ENCODE results near the gene REEP1. TPM values are rescaled to one million over a fixed set of nuclear protein-coding genes. Genes with fewer than 3 reads are reported as not detected.

REEP1 gene
- total and polyA plus RNA-seq, 2 of the 13 experiments (the other 11 are each of a cell fraction or from before 2014, with no cell fraction given), result 0.27 TPM; not detected in 1

DNA sequence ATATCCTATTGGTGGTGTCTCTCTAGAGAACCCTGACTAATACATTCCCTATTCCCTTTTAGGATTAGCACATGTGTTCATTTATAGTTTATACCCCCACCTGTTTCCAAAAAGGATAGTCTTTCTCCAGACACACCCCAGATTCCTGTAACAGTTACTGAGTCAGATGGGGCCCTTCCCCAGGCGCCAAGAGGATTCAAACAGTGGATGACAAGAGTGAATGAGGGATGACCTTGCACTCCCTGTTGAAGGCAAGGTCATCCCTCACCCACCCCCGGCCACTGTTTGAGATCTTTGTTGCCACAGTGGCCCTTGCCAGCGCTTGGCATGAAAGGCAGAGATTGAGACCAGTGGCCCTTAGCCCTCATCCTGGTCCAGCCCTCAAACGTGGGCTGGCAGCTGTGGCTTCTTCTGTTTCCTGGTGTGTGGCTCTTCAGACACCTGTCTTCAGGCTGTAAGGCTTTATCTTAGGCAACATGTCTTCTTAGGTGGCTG is 15.3 kb upstream of the REEP1 start:
- no peaks in the 10 kb centered on the region for H4K20me1 ChIP-seq (ENCODE audit: insufficient read depth, low read length)
- no peaks in the 10 kb centered on the region for H3K36me3 ChIP-seq (replicated peaks in 1 of 2; ENCODE audit: control insufficient read depth in 1 of 2, insufficient read depth in 2 of 2, low read length in 2 of 2)
- H3K4me2 ChIP-seq (ENCODE audit: low read depth, low read length), result no peak overlapping the region
- DNase-seq (ENCODE audit: low spot score) (no peak), ATAC-seq (no peak), FAIRE-seq (no peak)
- CTCF ChIA-PET (ENCODE audit: low intra/inter-chr PET ratio, low total read pairs), result no interaction called here
- peaks cover 7% of the 10 kb centered on the region; the same call in 1 of the 2 replicates for H3K4me1 ChIP-seq (ENCODE audit: insufficient read depth, low read length)
- H3K27me3 ChIP-seq (ENCODE audit: control insufficient read depth in 1 of 2, insufficient read depth in 2 of 2, low read length in 2 of 2), result peaks cover 0 to 20% of the 10 kb centered on the region in 2 experiments; a peak in 1 of 5 replicates
- intact Hi-C loops (cut with micrococcal nuclease; ENCODE audit: unreplicated experiment), result no loop called here
- WGBS (ENCODE audit: low lambda C conversion rate), result 8% methylated on average over 4 of the region's 4 CpGs
- H3K4me3 ChIP-seq (replicated peaks in 1 of 3; ENCODE audit: insufficient read depth in 1 of 3, low read depth in 2 of 3, low read length in 3 of 3), result no peak overlapping the region
- no peak overlapping the region for H3K27ac ChIP-seq (ENCODE audit: extremely low read length, insufficient read depth, low read length)
- BruUV-seq (replicated peaks), result no TSS peak
- H3K9ac ChIP-seq (ENCODE audit: insufficient read depth, low read depth, low read length), result no peak overlapping the region
- no peak overlapping the region for H2AFZ ChIP-seq (ENCODE audit: low read length)
- H3K79me2 ChIP-seq (ENCODE audit: insufficient read depth, low read length), result no peaks in the 10 kb centered on the region
- no peak for TF ChIP-seq SALL2 (CRISPR knock-in tag; IDR thresholded peaks at IDR 0.05)
- no peak for TF ChIP-seq CREB1 (IDR thresholded peaks at IDR 0.05)
- no peak for TF ChIP-seq CREB1 (CRISPR knock-in tag; IDR thresholded peaks at IDR 0.05)
- TF ChIP-seq TBL1XR1 (IDR thresholded peaks at IDR 0.05; ENCODE audit: borderline replicate concordance, low read length, partially characterized antibody), result no peak
- TF ChIP-seq, protein P1, sequence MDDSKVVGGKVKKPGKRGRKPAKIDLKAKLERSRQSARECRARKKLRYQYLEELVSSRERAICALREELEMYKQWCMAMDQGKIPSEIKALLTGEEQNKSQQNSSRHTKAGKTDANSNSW (CRISPR knock-in tag; IDR thresholded peaks at IDR 0.05; ENCODE audit: borderline replicate concordance), result no peak
- TF ChIP-seq, protein P2, sequence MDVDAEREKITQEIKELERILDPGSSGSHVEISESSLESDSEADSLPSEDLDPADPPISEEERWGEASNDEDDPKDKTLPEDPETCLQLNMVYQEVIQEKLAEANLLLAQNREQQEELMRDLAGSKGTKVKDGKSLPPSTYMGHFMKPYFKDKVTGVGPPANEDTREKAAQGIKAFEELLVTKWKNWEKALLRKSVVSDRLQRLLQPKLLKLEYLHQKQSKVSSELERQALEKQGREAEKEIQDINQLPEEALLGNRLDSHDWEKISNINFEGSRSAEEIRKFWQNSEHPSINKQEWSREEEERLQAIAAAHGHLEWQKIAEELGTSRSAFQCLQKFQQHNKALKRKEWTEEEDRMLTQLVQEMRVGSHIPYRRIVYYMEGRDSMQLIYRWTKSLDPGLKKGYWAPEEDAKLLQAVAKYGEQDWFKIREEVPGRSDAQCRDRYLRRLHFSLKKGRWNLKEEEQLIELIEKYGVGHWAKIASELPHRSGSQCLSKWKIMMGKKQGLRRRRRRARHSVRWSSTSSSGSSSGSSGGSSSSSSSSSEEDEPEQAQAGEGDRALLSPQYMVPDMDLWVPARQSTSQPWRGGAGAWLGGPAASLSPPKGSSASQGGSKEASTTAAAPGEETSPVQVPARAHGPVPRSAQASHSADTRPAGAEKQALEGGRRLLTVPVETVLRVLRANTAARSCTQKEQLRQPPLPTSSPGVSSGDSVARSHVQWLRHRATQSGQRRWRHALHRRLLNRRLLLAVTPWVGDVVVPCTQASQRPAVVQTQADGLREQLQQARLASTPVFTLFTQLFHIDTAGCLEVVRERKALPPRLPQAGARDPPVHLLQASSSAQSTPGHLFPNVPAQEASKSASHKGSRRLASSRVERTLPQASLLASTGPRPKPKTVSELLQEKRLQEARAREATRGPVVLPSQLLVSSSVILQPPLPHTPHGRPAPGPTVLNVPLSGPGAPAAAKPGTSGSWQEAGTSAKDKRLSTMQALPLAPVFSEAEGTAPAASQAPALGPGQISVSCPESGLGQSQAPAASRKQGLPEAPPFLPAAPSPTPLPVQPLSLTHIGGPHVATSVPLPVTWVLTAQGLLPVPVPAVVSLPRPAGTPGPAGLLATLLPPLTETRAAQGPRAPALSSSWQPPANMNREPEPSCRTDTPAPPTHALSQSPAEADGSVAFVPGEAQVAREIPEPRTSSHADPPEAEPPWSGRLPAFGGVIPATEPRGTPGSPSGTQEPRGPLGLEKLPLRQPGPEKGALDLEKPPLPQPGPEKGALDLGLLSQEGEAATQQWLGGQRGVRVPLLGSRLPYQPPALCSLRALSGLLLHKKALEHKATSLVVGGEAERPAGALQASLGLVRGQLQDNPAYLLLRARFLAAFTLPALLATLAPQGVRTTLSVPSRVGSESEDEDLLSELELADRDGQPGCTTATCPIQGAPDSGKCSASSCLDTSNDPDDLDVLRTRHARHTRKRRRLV (CRISPR knock-in tag; IDR thresholded peaks at IDR 0.05), result no peak
- TF ChIP-seq, protein P3, sequence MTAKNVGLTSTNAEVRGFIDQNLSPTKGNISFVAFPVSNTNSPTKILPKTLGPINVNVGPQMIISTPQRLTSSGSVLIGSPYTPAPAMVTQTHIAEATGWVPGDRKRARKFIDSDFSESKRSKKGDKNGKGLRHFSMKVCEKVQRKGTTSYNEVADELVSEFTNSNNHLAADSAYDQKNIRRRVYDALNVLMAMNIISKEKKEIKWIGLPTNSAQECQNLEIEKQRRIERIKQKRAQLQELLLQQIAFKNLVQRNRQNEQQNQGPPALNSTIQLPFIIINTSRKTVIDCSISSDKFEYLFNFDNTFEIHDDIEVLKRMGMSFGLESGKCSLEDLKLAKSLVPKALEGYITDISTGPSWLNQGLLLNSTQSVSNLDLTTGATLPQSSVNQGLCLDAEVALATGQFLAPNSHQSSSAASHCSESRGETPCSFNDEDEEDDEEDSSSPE (CRISPR knock-in tag; IDR thresholded peaks at IDR 0.05), result no peak
- TF ChIP-seq, protein P4, sequence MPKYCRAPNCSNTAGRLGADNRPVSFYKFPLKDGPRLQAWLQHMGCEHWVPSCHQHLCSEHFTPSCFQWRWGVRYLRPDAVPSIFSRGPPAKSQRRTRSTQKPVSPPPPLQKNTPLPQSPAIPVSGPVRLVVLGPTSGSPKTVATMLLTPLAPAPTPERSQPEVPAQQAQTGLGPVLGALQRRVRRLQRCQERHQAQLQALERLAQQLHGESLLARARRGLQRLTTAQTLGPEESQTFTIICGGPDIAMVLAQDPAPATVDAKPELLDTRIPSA (CRISPR knock-in tag; IDR thresholded peaks at IDR 0.05; ENCODE audit: borderline replicate concordance), result no peak
- TF ChIP-seq HMG20A (CRISPR knock-in tag; IDR thresholded peaks at IDR 0.05; ENCODE audit: borderline replicate concordance), result no peak
- TF ChIP-seq, protein P5, sequence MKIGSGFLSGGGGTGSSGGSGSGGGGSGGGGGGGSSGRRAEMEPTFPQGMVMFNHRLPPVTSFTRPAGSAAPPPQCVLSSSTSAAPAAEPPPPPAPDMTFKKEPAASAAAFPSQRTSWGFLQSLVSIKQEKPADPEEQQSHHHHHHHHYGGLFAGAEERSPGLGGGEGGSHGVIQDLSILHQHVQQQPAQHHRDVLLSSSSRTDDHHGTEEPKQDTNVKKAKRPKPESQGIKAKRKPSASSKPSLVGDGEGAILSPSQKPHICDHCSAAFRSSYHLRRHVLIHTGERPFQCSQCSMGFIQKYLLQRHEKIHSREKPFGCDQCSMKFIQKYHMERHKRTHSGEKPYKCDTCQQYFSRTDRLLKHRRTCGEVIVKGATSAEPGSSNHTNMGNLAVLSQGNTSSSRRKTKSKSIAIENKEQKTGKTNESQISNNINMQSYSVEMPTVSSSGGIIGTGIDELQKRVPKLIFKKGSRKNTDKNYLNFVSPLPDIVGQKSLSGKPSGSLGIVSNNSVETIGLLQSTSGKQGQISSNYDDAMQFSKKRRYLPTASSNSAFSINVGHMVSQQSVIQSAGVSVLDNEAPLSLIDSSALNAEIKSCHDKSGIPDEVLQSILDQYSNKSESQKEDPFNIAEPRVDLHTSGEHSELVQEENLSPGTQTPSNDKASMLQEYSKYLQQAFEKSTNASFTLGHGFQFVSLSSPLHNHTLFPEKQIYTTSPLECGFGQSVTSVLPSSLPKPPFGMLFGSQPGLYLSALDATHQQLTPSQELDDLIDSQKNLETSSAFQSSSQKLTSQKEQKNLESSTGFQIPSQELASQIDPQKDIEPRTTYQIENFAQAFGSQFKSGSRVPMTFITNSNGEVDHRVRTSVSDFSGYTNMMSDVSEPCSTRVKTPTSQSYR (CRISPR knock-in tag; IDR thresholded peaks at IDR 0.05; ENCODE audit: borderline replicate concordance), result no peak
- no peak for TF ChIP-seq REXO4 (CRISPR knock-in tag; IDR thresholded peaks at IDR 0.05; ENCODE audit: borderline replicate concordance)
- no peak for TF ChIP-seq ASH2L (IDR thresholded peaks at IDR 0.05; ENCODE audit: insufficient read length, low read depth, low read length)
- no peaks in the 10 kb centered on the region for H3K9me3 ChIP-seq (ENCODE audit: low read length)
- POLR2A ChIA-PET, result no interaction called here
- in situ Hi-C loops (cut with HindIII; ENCODE audit: extremely low pct_ligation_motif_present, low pct_unique_long_range_greater_than_20kb), result no loop called here
